NCI-H526 (cell line): ENCODE measurements around the gene POLE4.

ENCODE experiments used
- DNase-seq, 2 experiments: peaks; one replicate each; lab custom pipeline; 2025; lab: John Stamatoyannopoulos, UW

POLE4 gene

GRCh38 chr2:74991977-74992376 lies 33.5 kb downstream of the POLE4 start:
- DNase-seq: no peak

- DNase-seq: no peak
Observed at GRCh38 chr2:74999468-74999867, 41.0 kb downstream of the POLE4 start.

GRCh38 chr2:75002007-75002406 lies 43.6 kb downstream of the POLE4 start:
- peak in 1 of 2 experiments; percentile 43 for DNase-seq

GRCh38 chr2:75003276-75003675 lies 44.8 kb downstream of the POLE4 start:
- no peak for DNase-seq

- no peak for DNase-seq
Observed at GRCh38 chr2:75003773-75004172, 45.3 kb downstream of the POLE4 start.

- no peak for DNase-seq
Observed at GRCh38 chr2:75006041-75006440, 47.6 kb downstream of the POLE4 start.

GRCh38 chr2:75007061-75007460 lies 48.6 kb downstream of the POLE4 start:
- no peak for DNase-seq

- DNase-seq: no peak
Observed at GRCh38 chr2:75007819-75008218, 49.4 kb downstream of the POLE4 start.

- no peak for DNase-seq
Observed at GRCh38 chr2:75010571-75010970, 52.1 kb downstream of the POLE4 start.

- no peak for DNase-seq
Observed at GRCh38 chr2:75012080-75012479, 53.6 kb downstream of the POLE4 start.

- DNase-seq: no peak
Observed at GRCh38 chr2:75018162-75018561, 59.7 kb downstream of the POLE4 start.
